Bladder microvascular endothelial cell (primary cell): ENCODE data around the gene IGSF11. TPM values are rescaled to one million over a fixed set of nuclear protein-coding genes. Genes with fewer than 3 reads are reported as not detected.

ENCODE experiments used
- total RNA-seq: library from RNA; depleted of rRNA; stranded (reverse); fragments of >200 nt; gene quantifications from 2 replicates; pipeline ENCODE4 v1.2.3, GENCODE V29; 2014

Gene IGSF11, protein sequence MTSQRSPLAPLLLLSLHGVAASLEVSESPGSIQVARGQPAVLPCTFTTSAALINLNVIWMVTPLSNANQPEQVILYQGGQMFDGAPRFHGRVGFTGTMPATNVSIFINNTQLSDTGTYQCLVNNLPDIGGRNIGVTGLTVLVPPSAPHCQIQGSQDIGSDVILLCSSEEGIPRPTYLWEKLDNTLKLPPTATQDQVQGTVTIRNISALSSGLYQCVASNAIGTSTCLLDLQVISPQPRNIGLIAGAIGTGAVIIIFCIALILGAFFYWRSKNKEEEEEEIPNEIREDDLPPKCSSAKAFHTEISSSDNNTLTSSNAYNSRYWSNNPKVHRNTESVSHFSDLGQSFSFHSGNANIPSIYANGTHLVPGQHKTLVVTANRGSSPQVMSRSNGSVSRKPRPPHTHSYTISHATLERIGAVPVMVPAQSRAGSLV
- total RNA-seq, result 0.13 TPM in 1 of 2 replicates, not detected in the other

DNA sequence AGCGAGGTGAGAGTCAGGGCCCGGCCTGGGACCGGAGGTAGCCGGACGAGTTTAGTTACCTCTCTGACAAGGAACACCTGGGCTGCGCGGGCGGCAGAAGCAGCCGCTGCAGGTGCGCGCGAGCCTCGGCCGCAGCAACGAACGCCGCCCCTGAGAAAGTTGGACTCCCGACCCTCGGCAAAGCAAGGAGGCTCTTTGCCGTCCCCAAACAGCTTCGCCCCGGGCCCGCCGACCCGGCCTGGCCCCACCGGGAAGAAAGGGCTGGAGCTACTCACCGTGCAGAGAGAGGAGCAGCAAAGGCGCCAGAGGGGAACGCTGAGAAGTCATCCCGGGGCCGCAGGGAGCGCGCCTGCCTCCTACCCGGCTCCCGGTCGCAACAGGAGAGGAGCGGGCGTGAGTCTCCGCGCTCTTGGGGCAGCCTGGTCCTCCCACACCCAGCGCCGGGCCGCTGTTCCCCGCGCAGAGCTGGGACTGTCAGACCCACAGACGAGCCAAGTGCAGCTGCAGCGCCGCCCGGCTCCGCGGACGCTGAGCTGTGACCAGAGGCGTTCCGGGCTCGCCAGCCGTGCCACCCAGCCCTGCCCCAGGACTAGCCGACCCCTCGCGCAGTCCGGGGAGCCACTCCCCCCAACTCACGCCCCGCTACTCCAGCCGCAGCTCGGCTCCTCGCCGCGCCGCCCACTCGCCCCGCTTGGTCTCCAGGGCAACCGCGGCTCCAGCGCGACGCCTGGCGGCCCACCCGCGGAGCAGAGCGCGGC is at the start of gene IGSF11:
TSS of gene IGSF11 (minus strand) at position 591 of the 758 bp plus-strand sequence. CDS start at position 327, 264 bp downstream.

Other genes with a start within 250 kb of the IGSF11 start
- gene TEX55, start 111.3 kb upstream of the IGSF11 start, total RNA-seq, result not detected in 2 replicates
- gene UPK1B, start 138.8 kb upstream of the IGSF11 start, total RNA-seq, result 0.16 TPM in 1 of 2 replicates, not detected in the other
- gene B4GALT4, start 206.0 kb upstream of the IGSF11 start, total RNA-seq, result 3.9 and 5.8 TPM in 2 replicates